Gastrocnemius medialis (tissue), 4 donors: ENCODE measurements around the gene GAL3ST1.

ENCODE experiments used
- POLR2A ChIP-seq, 2 donors: fragments of 450-650 bp; IDR thresholded peaks; one replicate each; pipeline ENCODE4 v1.6.1; 2017; ENCODE audit warnings: antibody characterized with exemption in 2 of 2, mild to moderate bottlenecking in 2 of 2, moderate library complexity in 2 of 2
- TF ChIP-seq, protein P1 (sequence below), 5 experiments: fragments of 450-650 bp in 3 of 5; fragments of 200-600 bp in 2 of 5; sonication (generic) in 2 of 5; IDR thresholded peaks in 4 of 5; conservative IDR thresholded peaks in 1 of 5; 1 replicate in 4 of 5; 2 replicates in 1 of 5; pipeline ENCODE4 v1.5.1; 2016 to 2019; ENCODE audit warnings: antibody characterized with exemption in 5 of 5, mild to moderate bottlenecking in 3 of 5, moderate library complexity in 3 of 5

DNA sequence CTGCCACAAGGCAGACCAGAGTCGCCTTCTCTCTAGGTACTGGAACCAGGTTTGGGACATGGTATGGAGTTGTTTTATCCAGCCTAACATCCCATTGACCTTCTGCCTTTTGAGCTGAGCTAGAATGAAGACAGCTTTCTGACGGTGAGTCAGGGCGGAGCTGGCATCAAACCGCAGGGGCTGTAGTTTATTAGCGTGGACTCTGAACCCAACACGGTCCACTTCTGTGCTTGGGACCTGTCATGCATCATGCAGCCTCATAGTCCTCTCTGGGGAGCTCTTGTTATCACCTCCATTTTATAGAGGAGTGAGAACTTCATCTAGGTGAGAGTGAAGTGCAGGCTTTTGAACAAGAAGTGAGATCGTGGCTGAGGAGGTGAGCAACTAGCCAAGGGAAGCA lies 8.3 kb downstream of the GAL3ST1 start:
- TF ChIP-seq, protein P1, sequence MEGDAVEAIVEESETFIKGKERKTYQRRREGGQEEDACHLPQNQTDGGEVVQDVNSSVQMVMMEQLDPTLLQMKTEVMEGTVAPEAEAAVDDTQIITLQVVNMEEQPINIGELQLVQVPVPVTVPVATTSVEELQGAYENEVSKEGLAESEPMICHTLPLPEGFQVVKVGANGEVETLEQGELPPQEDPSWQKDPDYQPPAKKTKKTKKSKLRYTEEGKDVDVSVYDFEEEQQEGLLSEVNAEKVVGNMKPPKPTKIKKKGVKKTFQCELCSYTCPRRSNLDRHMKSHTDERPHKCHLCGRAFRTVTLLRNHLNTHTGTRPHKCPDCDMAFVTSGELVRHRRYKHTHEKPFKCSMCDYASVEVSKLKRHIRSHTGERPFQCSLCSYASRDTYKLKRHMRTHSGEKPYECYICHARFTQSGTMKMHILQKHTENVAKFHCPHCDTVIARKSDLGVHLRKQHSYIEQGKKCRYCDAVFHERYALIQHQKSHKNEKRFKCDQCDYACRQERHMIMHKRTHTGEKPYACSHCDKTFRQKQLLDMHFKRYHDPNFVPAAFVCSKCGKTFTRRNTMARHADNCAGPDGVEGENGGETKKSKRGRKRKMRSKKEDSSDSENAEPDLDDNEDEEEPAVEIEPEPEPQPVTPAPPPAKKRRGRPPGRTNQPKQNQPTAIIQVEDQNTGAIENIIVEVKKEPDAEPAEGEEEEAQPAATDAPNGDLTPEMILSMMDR (IDR thresholded peaks at IDR 0.05 in 4 of 5, conservative IDR thresholded peaks at IDR 0.05 in 1 of 5) = no peak
- TF ChIP-seq POLR2A (IDR thresholded peaks at IDR 0.05) = no peak
